GM12801 (cell line): ENCODE measurements around the gene INA.

Experiments
- TF ChIP-seq, protein P1 (sequence below): IDR thresholded peaks from one replicate; pipeline ENCODE4 v1.5.1; 2011; ENCODE audit warnings: control low read depth; ENCODE audit not compliant: insufficient read length; ENCODE audit errors: extremely low read depth

The INA gene

DNA sequence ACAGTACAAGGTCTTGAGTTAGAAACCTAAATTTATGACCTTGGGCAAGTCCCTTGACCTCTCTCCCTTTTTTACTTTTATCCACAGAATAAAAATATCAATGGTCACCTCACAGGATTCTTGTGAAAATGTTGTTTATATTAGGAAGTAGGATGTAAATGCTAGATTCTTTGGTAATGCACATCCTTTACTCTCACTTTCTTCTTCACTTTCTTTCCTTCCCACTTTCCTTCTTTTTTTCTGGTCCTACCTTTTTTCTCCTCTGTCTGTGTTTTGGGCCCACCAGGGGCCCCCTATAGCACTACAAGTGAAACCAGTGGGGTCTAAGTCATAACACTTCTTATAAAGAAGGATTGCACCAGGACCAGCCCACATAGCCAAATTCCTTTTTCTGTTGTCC is 19.1 kb upstream of the INA start:
- TF ChIP-seq, protein P1, sequence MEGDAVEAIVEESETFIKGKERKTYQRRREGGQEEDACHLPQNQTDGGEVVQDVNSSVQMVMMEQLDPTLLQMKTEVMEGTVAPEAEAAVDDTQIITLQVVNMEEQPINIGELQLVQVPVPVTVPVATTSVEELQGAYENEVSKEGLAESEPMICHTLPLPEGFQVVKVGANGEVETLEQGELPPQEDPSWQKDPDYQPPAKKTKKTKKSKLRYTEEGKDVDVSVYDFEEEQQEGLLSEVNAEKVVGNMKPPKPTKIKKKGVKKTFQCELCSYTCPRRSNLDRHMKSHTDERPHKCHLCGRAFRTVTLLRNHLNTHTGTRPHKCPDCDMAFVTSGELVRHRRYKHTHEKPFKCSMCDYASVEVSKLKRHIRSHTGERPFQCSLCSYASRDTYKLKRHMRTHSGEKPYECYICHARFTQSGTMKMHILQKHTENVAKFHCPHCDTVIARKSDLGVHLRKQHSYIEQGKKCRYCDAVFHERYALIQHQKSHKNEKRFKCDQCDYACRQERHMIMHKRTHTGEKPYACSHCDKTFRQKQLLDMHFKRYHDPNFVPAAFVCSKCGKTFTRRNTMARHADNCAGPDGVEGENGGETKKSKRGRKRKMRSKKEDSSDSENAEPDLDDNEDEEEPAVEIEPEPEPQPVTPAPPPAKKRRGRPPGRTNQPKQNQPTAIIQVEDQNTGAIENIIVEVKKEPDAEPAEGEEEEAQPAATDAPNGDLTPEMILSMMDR = no peak

DNA sequence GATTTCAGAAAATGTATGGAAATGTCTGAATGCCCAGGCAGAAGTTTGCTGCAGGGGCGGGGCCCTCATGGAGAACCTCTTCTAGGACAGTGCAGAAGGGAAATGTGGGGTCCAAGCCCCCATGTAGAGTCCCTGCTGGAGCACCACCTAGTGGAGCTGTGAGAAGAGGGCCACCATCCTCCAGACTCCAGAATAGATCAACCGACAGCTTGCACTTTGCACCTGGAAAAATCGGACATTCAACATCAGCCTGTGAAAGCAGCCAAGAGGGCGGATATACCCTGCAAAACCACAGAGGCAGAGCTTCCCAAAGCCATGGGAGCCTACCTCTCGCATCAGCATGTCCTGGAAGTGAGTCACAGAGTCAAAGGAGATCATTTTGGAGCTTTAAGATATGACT is 16.9 kb upstream of the INA start:
- TF ChIP-seq, protein P1 = no peak

DNA sequence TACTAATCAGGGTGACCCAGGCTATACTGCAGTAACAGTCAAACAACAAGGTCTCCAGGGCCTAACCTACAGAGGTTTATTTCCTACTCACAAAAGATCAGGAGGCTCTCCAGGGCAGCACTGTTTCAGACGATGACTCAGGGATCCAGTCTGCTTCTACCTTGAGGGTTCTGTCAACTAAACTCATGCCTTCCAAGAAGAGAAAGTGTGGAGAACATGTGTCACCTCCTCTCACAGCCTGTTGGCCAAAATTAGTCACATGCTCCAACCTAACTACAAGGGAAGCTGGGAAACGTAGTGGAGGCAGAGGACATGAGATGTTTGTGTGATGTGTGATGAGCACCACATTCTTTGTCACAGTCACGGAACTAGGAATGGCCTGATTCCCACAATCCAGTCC is 14.7 kb upstream of the INA start:
- TF ChIP-seq, protein P1 = no peak

DNA sequence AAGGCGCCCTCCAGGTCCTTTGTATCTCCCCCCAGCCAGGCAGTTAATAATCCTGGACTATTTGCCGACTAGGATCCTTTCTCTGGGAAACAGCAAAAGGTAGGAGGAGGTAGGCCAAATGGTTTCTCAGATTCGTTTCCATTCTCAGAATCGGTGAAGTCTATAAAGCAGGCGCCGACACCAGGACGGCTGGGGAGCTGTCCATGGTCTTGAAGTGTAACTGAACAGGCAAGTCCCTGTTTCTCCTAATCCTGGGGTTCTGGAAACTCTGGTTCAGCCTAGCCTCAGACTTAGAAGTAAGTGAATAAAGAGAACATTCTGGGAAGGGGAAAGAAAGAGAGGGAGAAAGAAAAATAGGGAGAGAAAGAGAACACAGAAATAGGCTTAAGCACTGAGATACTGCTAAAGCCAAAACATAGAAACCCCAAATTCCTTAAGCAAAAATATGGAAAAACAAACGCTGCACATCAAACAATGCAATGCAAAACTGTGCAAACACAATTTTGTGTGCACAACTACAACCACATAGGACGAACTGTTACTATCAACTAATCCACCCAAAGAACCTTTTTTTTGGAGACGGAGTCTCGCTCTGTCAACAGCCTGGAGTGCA is 11.1 kb upstream of the INA start:
- TF ChIP-seq, protein P1 = no peak

DNA sequence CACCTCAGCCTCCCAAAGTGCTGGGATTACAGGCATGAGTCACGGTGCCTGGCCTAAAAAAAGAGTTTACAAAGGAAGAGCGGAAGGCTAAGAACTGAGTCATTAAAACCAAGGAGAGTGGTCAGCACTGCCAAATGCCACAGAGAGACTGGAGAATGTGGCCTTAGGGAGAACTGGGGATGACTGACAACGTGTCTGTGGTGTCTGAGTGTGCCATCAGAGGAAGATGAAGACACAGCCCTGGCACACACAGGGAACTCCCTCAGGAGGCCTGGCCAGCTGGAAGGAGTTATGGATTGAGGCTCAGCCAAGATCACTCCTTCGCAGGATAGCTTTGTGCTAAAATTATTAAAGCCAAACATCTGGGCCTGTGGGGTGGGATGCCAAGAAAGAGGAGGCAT is 3.9 kb upstream of the INA start:
- TF ChIP-seq, protein P1 = no peak

DNA sequence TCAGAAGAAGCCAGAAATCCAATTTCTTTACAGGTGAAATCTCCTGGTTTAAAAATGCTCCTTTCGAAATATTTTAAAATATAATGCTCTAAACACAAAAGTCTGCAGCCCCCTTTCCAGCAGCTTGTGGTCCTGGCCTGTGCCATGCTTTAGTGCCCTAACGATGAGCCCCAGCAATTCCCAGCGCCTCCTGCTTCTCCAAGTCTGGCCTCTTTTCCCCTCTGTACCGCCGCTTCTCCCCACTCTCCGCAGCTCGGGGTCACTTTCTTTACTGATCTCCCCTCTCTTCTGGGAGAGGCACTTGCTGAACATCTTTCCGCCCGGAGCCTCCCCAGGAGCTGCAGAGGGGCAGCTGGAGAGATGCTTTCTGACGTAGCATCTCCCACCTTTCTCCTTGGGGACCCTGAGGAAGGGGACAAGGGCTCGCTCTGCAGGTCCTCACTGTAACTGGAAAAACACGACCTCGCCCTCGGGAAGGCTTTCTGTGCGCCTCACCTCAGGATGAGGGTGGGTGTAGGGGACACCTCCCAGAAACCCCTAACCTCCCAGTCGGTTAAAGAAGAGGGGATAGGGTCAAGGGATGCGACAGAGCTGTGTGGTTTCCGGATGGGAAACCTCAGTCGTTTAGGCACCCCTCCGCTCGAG is 565 bp upstream of the INA start:
- TF ChIP-seq, protein P1 = no peak

DNA sequence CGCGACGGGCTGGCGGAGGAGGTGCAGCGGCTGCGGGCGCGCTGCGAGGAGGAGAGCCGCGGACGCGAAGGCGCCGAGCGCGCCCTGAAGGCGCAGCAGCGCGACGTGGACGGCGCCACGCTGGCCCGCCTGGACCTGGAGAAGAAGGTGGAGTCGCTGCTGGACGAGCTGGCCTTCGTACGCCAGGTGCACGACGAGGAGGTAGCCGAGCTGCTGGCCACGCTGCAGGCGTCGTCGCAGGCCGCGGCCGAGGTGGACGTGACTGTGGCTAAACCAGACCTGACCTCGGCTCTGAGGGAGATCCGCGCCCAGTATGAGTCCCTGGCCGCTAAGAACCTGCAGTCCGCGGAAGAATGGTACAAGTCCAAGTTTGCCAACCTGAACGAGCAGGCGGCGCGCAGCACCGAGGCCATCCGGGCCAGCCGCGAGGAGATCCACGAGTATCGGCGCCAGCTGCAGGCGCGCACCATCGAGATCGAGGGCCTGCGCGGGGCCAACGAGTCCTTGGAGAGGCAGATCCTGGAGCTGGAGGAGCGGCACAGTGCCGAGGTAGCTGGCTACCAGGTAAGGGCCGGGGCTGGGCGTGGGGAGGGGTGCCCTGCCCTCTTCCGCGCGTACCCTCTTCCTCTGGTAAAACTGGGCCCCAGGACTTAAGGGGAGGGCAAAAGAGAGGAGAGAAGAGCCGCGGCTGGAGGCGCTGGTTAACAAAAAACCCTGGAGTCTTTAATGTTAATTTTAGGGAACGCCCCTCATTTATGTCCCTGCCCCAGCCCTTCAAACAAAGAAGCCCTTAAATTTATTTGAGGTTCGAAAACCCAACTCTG is 987 bp downstream of the INA start:
- TF ChIP-seq, protein P1 = no peak
